H9 (cell line): Measurements from ENCODE around the gene RAPH1. TPM values are rescaled to one million over a fixed set of nuclear protein-coding genes. Genes with fewer than 3 reads are reported as not detected.

Experiments used
- DNase-seq: peaks from one replicate; pipeline ENCODE4 v3.0.0-alpha.2; 2017
- H2AFZ ChIP-seq: one replicate; pipeline ENCODE4 v1.6.1; 2013; ENCODE audit warnings: mild to moderate bottlenecking, low read length, control low read depth, moderate library complexity
- H2AK5ac ChIP-seq: 2 replicates; pipeline ENCODE4 v1.6.1; 2013; ENCODE audit warnings: low read length, control low read depth, mixed read lengths; ENCODE audit not compliant: insufficient read length
- H2BK120ac ChIP-seq: one replicate; pipeline ENCODE4 v1.6.1; 2013; ENCODE audit warnings: low read depth, mild to moderate bottlenecking, low read length, control low read depth, inconsistent platforms; ENCODE audit not compliant: poor library complexity, severe bottlenecking
- H2BK12ac ChIP-seq: 2 replicates; pipeline ENCODE4 v1.6.1; 2013; ENCODE audit warnings: low read length, control low read depth, mixed read lengths, low read depth; ENCODE audit not compliant: insufficient read length
- H2BK15ac ChIP-seq: 2 replicates; pipeline ENCODE4 v1.6.1; 2013; ENCODE audit warnings: low read depth, low read length, control low read depth
- H2BK20ac ChIP-seq: one replicate; pipeline ENCODE4 v1.6.1; 2013; ENCODE audit warnings: low read depth, mild to moderate bottlenecking, low read length, control low read depth, inconsistent platforms; ENCODE audit not compliant: poor library complexity, severe bottlenecking
- H2BK5ac ChIP-seq: 2 replicates; pipeline ENCODE4 v1.6.1; 2013; ENCODE audit warnings: low read length, control low read depth, mixed read lengths; ENCODE audit not compliant: insufficient read length
- H3K14ac ChIP-seq: 2 replicates; pipeline ENCODE4 v1.6.1; 2013; ENCODE audit warnings: low read length, control low read depth; ENCODE audit not compliant: insufficient read depth
- H3K18ac ChIP-seq: 2 replicates; pipeline ENCODE4 v1.6.1; 2013; ENCODE audit warnings: low read depth, mild to moderate bottlenecking, mixed read lengths, low read length, control low read depth; ENCODE audit not compliant: insufficient read length
- H3K23ac ChIP-seq: 2 replicates; pipeline ENCODE4 v1.6.1; 2013; ENCODE audit warnings: low read length, control low read depth, mixed read lengths, low read depth; ENCODE audit not compliant: insufficient read length
- H3K23me2 ChIP-seq: 2 replicates; pipeline ENCODE4 v1.6.1; 2013; ENCODE audit warnings: low read depth, mild to moderate bottlenecking, mixed read lengths, low read length, control low read depth; ENCODE audit not compliant: insufficient read length, poor library complexity, severe bottlenecking
- H3K27ac ChIP-seq: 2 replicates; pipeline ENCODE4 v1.5.1; 2013; ENCODE audit warnings: low read length, control low read depth, mixed read lengths, low read depth; ENCODE audit not compliant: insufficient read length
- H3K27me3 ChIP-seq: 2 replicates; pipeline ENCODE4 v1.6.1; 2013; ENCODE audit warnings: low read length, control low read depth, inconsistent platforms; ENCODE audit not compliant: insufficient read depth
- H3K4ac ChIP-seq: 2 replicates; pipeline ENCODE4 v1.6.1; 2013; ENCODE audit warnings: low read depth, mild to moderate bottlenecking, control low read depth, inconsistent platforms, low read length, moderate library complexity
- H3K4me1 ChIP-seq: 2 replicates; pipeline ENCODE4 v1.6.1; 2013; ENCODE audit warnings: low read length, control low read depth, inconsistent platforms; ENCODE audit not compliant: insufficient read depth
- H3K4me2 ChIP-seq: 2 replicates; pipeline ENCODE4 v1.6.1; 2013; ENCODE audit warnings: low read length, control low read depth, mixed read lengths; ENCODE audit not compliant: insufficient read length, insufficient read depth
- H3K56ac ChIP-seq: 2 replicates; pipeline ENCODE4 v1.6.1; 2013; ENCODE audit warnings: low read depth, mild to moderate bottlenecking, mixed read lengths, low read length, control low read depth; ENCODE audit not compliant: insufficient read length
- H3K79me1 ChIP-seq: 2 replicates; pipeline ENCODE4 v1.6.1; 2013; ENCODE audit warnings: low read depth, mild to moderate bottlenecking, moderate library complexity, low read length, control low read depth, inconsistent platforms; ENCODE audit not compliant: insufficient read depth, poor library complexity, severe bottlenecking
- H3K79me2 ChIP-seq: 2 replicates; pipeline ENCODE4 v1.6.1; 2013; ENCODE audit warnings: low read length, control low read depth, inconsistent platforms; ENCODE audit not compliant: insufficient read depth
- H3K9ac ChIP-seq: 2 replicates; pipeline ENCODE4 v1.6.1; 2013; ENCODE audit warnings: low read length, control low read depth, mixed read lengths; ENCODE audit not compliant: insufficient read length; ENCODE audit errors: extremely low read depth
- H3K9me3 ChIP-seq: one replicate; pipeline ENCODE4 v1.6.1; 2013; ENCODE audit warnings: low read depth, low read length, inconsistent platforms; ENCODE audit not compliant: control insufficient read depth
- H3T11ph ChIP-seq: one replicate; pipeline ENCODE4 v1.6.1; 2013; ENCODE audit warnings: mild to moderate bottlenecking, low read length, control low read depth, inconsistent platforms
- H4K20me1 ChIP-seq: one replicate; pipeline ENCODE4 v1.6.1; 2013; ENCODE audit not compliant: control insufficient read depth, insufficient read length, insufficient read depth
- H4K5ac ChIP-seq: 2 replicates; pipeline ENCODE4 v1.6.1; 2013; ENCODE audit warnings: low read depth, mild to moderate bottlenecking, mixed read lengths, low read length, control low read depth; ENCODE audit not compliant: insufficient read length
- H4K8ac ChIP-seq: replicated peaks from 2 replicates; pipeline ENCODE4 v1.6.1; 2013; ENCODE audit warnings: low read length, control low read depth, mixed read lengths, low read depth; ENCODE audit not compliant: insufficient read length
- H4K91ac ChIP-seq: 2 replicates; pipeline ENCODE4 v1.6.1; 2013; ENCODE audit warnings: low read depth, mild to moderate bottlenecking, moderate library complexity, mixed read lengths, low read length, control low read depth; ENCODE audit not compliant: insufficient read length
- H3K27ac Mint-ChIP-seq, 3 experiments: 2 replicates in 2 of 3; 3 replicates in 1 of 3; pipeline ENCODE4 v1.8.0; 2020 to 2021; ENCODE audit warnings: mixed read lengths in 3 of 3, mild to moderate bottlenecking in 1 of 3, moderate library complexity in 1 of 3
- H3K27me3 Mint-ChIP-seq: 2 replicates; pipeline ENCODE4 v1.8.0; 2021; ENCODE audit warnings: low read depth, mild to moderate bottlenecking, moderate library complexity, mixed read lengths
- H3K36me3 Mint-ChIP-seq, 3 experiments: 2 replicates in 2 of 3; 3 replicates in 1 of 3; pipeline ENCODE4 v1.8.0; 2020 to 2021; ENCODE audit warnings: low read depth in 3 of 3, mixed read lengths in 3 of 3; ENCODE audit not compliant: insufficient read depth in 1 of 3
- H3K4me1 Mint-ChIP-seq, 2 experiments: 2 replicates each; pipeline ENCODE4 v1.8.0; 2020; ENCODE audit warnings: mixed read lengths in 2 of 2
- H3K4me3 Mint-ChIP-seq, 2 experiments: 2 replicates in 1 of 2; 3 replicates in 1 of 2; pipeline ENCODE4 v1.8.0; 2020 to 2021; ENCODE audit warnings: mild to moderate bottlenecking in 2 of 2, mixed read lengths in 2 of 2, moderate library complexity in 1 of 2
- H3K9me3 Mint-ChIP-seq, 2 experiments: 2 replicates in 1 of 2; 3 replicates in 1 of 2; pipeline ENCODE4 v1.8.0; 2020; ENCODE audit warnings: mild to moderate bottlenecking in 2 of 2, mixed read lengths in 2 of 2, moderate library complexity in 1 of 2
- CTCF ChIP-seq: fragments of 200-600 bp; sonication (generic); conservative IDR thresholded peaks from 3 replicates; pipeline ENCODE4 v1.8.0; 2021; ENCODE audit warnings: antibody characterized with exemption, mild to moderate bottlenecking
- WGBS: extraction: QIAGEN DNeasy Blood & Tissue Kit; methylation state at CpG from one replicate; pipeline ENCODE4 v1.1.7; 2013; ENCODE audit warnings: missing lambda C conversion rate, low lambda C conversion rate, mixed read lengths; ENCODE audit not compliant: insufficient read length; ENCODE audit errors: extremely low coverage; 5-methylcytosine and 5-hydroxymethylcytosine counted together
- total RNA-seq: library from RNA; stranded (reverse); gene quantifications from 2 replicates; pipeline ENCODE4 v1.2.1, GENCODE V29; 2021

Gene RAPH1
- total RNA-seq, 1 experiment from 2014 or later = 17.1 TPM

- no peak overlapping the region for H2BK15ac ChIP-seq
- no peak overlapping the region for H3K27ac Mint-ChIP-seq
- no CpG with 5 or more reads among the region's 2 CpGs for WGBS
- no peaks in the 10 kb centered on the region for H3K23me2 ChIP-seq
- H3K14ac ChIP-seq = no peak overlapping the region
- H3K4me2 ChIP-seq = no peak overlapping the region
- no peak overlapping the region for H3K56ac ChIP-seq
- no peak overlapping the region for H3T11ph ChIP-seq
- H4K5ac ChIP-seq = no peak overlapping the region
- H3K9me3 ChIP-seq = no peaks in the 10 kb centered on the region
- no peak overlapping the region for H4K8ac ChIP-seq
- no peak for TF ChIP-seq CTCF
- no peak for DNase-seq
- H2AFZ ChIP-seq = no peak overlapping the region
- no peak overlapping the region for H2BK120ac ChIP-seq
- no peaks in the 10 kb centered on the region for H3K36me3 Mint-ChIP-seq
- H3K27me3 ChIP-seq = no peaks in the 10 kb centered on the region
- no peak overlapping the region for H3K9ac ChIP-seq
- H2AK5ac ChIP-seq = no peak overlapping the region
- H3K79me2 ChIP-seq = no peaks in the 10 kb centered on the region
- no peaks in the 10 kb centered on the region for H3K4me1 ChIP-seq
- no peaks in the 10 kb centered on the region for H3K79me1 ChIP-seq
- H3K9me3 Mint-ChIP-seq = no peaks in the 10 kb centered on the region
- H3K23ac ChIP-seq = no peak overlapping the region
- no peak overlapping the region for H3K4me3 Mint-ChIP-seq
- no peak overlapping the region for H2BK12ac ChIP-seq
- no peak overlapping the region for H4K91ac ChIP-seq
- no peak overlapping the region for H2BK5ac ChIP-seq
- no peak overlapping the region for H2BK20ac ChIP-seq
- no peak overlapping the region for H3K27ac ChIP-seq
- H3K27me3 Mint-ChIP-seq = no peaks in the 10 kb centered on the region
- no peaks in the 10 kb centered on the region for H3K4me1 Mint-ChIP-seq
- no peak overlapping the region for H3K18ac ChIP-seq
- H3K4ac ChIP-seq = no peak overlapping the region
- no peaks in the 10 kb centered on the region for H4K20me1 ChIP-seq
Measured at GRCh38 chr2:203476881-203477280, 58.2 kb downstream of the RAPH1 start.
